HepG2 (cell line): ENCODE data around the gene MIDN. TPM values are rescaled to one million over a fixed set of nuclear protein-coding genes. Genes with fewer than 3 reads are reported as not detected.

Experiments used
- GZF1 ChIP-seq: sonication (generic); formaldehyde crosslinking; IDR thresholded peaks from 2 replicates; pipeline ENCODE4 v1.5.1; 2020; ENCODE audit warnings: mild to moderate bottlenecking, missing genetic modification reagents
- JARID2 ChIP-seq: sonication (generic); formaldehyde crosslinking; IDR thresholded peaks from 2 replicates; pipeline ENCODE4 v1.8.1; 2023; ENCODE audit warnings: missing genetic modification reagents, inconsistent platforms; ENCODE audit not compliant: insufficient replicate concordance
- ZNF550 ChIP-seq: sonication (generic); formaldehyde crosslinking; IDR thresholded peaks from 2 replicates; pipeline ENCODE4 v1.4.0; 2020; ENCODE audit warnings: mild to moderate bottlenecking, missing genetic modification reagents, borderline replicate concordance
- ZNF672 ChIP-seq: sonication (generic); formaldehyde crosslinking; IDR thresholded peaks from 2 replicates; pipeline ENCODE4 v1.8.1; 2022; ENCODE audit warnings: missing genetic modification reagents
- polyA plus RNA-seq, 8 experiments: library from polyadenylated mRNA; depleted of rRNA in 3 of 8; stranded (reverse) in 7 of 8; unstranded in 1 of 8; fragments of >200 nt; fragmentation: Illumina TruSeq in 4 of 8; extraction: Trizol in 4 of 8; gene quantifications; 2 replicates each; pipeline versions ENCODE4 v1.2.1 to v1.2.3, GENCODE V29; 2011 to 2016; ENCODE audit warnings: low read depth in 4 of 8, missing spikeins in 1 of 8, mixed read lengths in 1 of 8; ENCODE audit not compliant: insufficient read depth in 1 of 8
- total RNA-seq, 5 experiments: library from RNA; depleted of rRNA; stranded (reverse); fragments of >200 nt; fragmentation: Illumina TruSeq; extraction: Trizol; gene quantifications; 2 replicates each; pipeline ENCODE4 v1.2.3, GENCODE V29; 2016; ENCODE audit warnings: low read depth in 1 of 5
- TF ChIP-seq, protein P1 (sequence below): sonication (generic); formaldehyde crosslinking; IDR thresholded peaks from one replicate; pipeline ENCODE4 v1.5.1; 2020; ENCODE audit warnings: mild to moderate bottlenecking, missing genetic modification reagents; ENCODE audit errors: not compliant biosample characterization
- TF ChIP-seq, protein P2 (sequence below): sonication (generic); formaldehyde crosslinking; IDR thresholded peaks from 2 replicates; pipeline ENCODE4 v1.4.0; 2020; ENCODE audit warnings: missing genetic modification reagents; ENCODE audit errors: not compliant biosample characterization
- TF ChIP-seq, protein P3 (sequence below): sonication (generic); formaldehyde crosslinking; IDR thresholded peaks from 2 replicates; pipeline ENCODE4 v1.5.0; 2020; ENCODE audit warnings: mild to moderate bottlenecking, missing genetic modification reagents
- TF ChIP-seq, protein P4 (sequence below): sonication (generic); formaldehyde crosslinking; IDR thresholded peaks from 2 replicates; pipeline ENCODE4 v1.4.0; 2020; ENCODE audit warnings: missing genetic modification reagents
- TF ChIP-seq, protein P5 (sequence below): sonication (generic); formaldehyde crosslinking; IDR thresholded peaks from 2 replicates; pipeline ENCODE4 v1.5.0; 2020; ENCODE audit warnings: missing genetic modification reagents

MIDN gene
- total and polyA plus RNA-seq, 2 of the 13 experiments (the other 11 are each of a cell fraction or from before 2014, with no cell fraction given), result 8.4 to 18.0 TPM

DNA sequence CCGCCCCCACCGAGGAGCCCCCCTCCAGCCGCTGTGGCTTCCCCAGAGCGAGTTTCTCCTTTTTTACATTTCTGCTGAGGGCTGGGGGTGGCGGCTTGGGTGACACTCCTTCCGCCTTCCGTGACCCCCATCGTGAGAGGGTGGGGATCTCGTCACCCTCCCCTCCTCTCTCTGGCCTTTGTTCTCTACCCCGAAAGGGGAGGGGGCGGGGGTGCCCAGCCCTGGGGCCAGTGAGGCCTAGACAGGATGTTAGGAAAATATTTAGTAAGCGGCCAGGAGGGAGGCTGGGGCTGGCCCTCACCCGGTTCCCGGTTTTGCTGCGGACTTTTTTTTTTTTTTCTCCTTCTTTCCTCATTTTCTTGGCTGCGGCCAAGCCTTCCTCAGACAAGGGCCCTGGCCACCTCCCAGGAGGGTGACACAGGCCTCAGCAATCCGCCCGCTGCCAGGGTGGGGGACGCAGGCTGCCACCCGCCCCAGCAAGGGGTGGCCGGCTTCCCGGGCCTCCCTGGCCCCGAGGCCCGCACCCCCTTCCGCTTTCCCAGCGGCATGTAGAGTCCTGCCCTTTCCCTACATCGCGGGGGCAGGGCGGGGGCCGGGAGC, 3.9 kb downstream of the MIDN start (continued):
- TF ChIP-seq, protein P1, sequence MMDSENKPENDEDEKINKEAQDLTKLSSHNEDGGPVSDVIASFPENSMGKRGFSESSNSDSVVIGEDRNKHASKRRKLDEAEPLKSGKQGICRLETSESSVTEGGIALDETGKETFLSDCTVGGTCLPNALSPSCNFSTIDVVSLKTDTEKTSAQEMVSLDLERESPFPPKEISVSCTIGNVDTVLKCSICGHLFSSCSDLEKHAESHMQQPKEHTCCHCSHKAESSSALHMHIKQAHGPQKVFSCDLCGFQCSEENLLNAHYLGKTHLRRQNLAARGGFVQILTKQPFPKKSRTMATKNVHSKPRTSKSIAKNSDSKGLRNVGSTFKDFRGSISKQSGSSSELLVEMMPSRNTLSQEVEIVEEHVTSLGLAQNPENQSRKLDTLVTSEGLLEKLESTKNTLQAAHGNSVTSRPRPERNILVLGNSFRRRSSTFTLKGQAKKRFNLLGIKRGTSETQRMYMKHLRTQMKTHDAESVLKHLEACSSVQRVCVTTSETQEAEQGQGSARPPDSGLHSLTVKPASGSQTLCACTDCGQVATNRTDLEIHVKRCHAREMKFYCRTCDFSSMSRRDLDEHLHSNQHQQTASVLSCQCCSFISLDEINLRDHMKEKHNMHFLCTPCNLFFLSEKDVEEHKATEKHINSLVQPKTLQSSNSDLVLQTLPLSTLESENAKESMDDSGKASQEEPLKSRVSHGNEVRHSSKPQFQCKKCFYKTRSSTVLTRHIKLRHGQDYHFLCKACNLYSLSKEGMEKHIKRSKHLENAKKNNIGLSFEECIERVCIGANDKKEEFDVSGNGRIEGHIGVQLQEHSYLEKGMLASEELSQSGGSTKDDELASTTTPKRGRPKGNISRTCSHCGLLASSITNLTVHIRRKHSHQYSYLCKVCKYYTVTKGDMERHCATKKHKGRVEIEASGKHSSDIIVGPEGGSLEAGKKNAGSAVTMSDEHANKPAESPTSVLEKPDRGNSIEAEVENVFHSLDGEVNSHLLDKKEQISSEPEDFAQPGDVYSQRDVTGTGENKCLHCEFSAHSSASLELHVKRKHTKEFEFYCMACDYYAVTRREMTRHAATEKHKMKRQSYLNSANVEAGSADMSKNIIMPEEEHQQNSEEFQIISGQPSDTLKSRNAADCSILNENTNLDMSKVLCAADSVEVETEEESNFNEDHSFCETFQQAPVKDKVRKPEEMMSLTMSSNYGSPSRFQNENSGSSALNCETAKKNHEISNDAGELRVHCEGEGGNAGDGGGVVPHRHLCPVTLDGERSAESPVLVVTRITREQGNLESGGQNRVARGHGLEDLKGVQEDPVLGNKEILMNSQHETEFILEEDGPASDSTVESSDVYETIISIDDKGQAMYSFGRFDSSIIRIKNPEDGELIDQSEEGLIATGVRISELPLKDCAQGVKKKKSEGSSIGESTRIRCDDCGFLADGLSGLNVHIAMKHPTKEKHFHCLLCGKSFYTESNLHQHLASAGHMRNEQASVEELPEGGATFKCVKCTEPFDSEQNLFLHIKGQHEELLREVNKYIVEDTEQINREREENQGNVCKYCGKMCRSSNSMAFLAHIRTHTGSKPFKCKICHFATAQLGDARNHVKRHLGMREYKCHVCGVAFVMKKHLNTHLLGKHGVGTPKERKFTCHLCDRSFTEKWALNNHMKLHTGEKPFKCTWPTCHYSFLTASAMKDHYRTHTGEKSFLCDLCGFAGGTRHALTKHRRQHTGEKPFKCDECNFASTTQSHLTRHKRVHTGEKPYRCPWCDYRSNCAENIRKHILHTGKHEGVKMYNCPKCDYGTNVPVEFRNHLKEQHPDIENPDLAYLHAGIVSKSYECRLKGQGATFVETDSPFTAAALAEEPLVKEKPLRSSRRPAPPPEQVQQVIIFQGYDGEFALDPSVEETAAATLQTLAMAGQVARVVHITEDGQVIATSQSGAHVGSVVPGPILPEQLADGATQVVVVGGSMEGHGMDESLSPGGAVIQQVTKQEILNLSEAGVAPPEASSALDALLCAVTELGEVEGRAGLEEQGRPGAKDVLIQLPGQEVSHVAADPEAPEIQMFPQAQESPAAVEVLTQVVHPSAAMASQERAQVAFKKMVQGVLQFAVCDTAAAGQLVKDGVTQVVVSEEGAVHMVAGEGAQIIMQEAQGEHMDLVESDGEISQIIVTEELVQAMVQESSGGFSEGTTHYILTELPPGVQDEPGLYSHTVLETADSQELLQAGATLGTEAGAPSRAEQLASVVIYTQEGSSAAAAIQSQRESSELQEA, result no peak
- TF ChIP-seq, protein P2, sequence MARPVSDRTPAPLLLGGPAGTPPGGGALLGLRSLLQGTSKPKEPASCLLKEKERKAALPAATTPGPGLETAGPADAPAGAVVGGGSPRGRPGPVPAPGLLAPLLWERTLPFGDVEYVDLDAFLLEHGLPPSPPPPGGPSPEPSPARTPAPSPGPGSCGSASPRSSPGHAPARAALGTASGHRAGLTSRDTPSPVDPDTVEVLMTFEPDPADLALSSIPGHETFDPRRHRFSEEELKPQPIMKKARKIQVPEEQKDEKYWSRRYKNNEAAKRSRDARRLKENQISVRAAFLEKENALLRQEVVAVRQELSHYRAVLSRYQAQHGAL, result no peak
- TF ChIP-seq JARID2 (CRISPR knock-in tag) (no peak), GZF1 (CRISPR knock-in tag) (no peak), ZNF550 (no peak), ZNF672 (CRISPR knock-in tag) (no peak)
- TF ChIP-seq, protein P3, sequence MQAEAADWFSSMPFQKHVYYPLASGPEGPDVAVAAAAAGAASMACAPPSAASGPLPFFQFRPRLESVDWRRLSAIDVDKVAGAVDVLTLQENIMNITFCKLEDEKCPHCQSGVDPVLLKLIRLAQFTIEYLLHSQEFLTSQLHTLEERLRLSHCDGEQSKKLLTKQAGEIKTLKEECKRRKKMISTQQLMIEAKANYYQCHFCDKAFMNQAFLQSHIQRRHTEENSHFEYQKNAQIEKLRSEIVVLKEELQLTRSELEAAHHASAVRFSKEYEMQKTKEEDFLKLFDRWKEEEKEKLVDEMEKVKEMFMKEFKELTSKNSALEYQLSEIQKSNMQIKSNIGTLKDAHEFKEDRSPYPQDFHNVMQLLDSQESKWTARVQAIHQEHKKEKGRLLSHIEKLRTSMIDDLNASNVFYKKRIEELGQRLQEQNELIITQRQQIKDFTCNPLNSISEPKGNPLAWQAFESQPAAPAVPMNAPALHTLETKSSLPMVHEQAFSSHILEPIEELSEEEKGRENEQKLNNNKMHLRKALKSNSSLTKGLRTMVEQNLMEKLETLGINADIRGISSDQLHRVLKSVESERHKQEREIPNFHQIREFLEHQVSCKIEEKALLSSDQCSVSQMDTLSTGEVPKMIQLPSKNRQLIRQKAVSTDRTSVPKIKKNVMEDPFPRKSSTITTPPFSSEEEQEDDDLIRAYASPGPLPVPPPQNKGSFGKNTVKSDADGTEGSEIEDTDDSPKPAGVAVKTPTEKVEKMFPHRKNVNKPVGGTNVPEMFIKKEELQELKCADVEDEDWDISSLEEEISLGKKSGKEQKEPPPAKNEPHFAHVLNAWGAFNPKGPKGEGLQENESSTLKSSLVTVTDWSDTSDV, result no peak
- TF ChIP-seq, protein P4, sequence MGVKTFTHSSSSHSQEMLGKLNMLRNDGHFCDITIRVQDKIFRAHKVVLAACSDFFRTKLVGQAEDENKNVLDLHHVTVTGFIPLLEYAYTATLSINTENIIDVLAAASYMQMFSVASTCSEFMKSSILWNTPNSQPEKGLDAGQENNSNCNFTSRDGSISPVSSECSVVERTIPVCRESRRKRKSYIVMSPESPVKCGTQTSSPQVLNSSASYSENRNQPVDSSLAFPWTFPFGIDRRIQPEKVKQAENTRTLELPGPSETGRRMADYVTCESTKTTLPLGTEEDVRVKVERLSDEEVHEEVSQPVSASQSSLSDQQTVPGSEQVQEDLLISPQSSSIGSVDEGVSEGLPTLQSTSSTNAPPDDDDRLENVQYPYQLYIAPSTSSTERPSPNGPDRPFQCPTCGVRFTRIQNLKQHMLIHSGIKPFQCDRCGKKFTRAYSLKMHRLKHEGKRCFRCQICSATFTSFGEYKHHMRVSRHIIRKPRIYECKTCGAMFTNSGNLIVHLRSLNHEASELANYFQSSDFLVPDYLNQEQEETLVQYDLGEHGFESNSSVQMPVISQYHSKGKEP, result no peak
- TF ChIP-seq, protein P5, sequence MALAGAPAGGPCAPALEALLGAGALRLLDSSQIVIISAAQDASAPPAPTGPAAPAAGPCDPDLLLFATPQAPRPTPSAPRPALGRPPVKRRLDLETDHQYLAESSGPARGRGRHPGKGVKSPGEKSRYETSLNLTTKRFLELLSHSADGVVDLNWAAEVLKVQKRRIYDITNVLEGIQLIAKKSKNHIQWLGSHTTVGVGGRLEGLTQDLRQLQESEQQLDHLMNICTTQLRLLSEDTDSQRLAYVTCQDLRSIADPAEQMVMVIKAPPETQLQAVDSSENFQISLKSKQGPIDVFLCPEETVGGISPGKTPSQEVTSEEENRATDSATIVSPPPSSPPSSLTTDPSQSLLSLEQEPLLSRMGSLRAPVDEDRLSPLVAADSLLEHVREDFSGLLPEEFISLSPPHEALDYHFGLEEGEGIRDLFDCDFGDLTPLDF, result no peak
